T-helper 2 cell treated with Interferon-gamma antibody and Interleukin-4, amounts not matched to agents 5 μg/mL and 100 μg/mL, for 36 hours (primary cell): ENCODE measurements around the gene SRP14.
"Not testable (repeated sequence)": the region's sequence is repeated elsewhere in the genome, so short reads cannot be mapped to it uniquely, and the experiment has no call there.

ENCODE experiments used
- DNase-seq: peaks from one replicate; pipeline ENCODE4 v3.0.0; 2021; ENCODE audit warnings: low spot score
- H3K27ac Mint-ChIP-seq: one replicate; pipeline ENCODE4 v1.8.0; 2021; ENCODE audit warnings: mild to moderate bottlenecking, mixed read lengths
- H3K27me3 Mint-ChIP-seq: one replicate; pipeline ENCODE4 v1.8.0; 2021; ENCODE audit warnings: low read depth, mixed read lengths
- H3K36me3 Mint-ChIP-seq: one replicate; pipeline ENCODE4 v1.8.0; 2021; ENCODE audit warnings: low read depth, mixed read lengths
- H3K4me1 Mint-ChIP-seq: one replicate; pipeline ENCODE4 v1.8.0; 2021; ENCODE audit warnings: low read depth, mixed read lengths
- H3K4me3 Mint-ChIP-seq: one replicate; pipeline ENCODE4 v1.8.0; 2022; ENCODE audit warnings: mild to moderate bottlenecking, moderate library complexity, mixed read lengths
- H3K9me3 Mint-ChIP-seq: one replicate; pipeline ENCODE4 v1.8.0; 2021; ENCODE audit warnings: mixed read lengths

Gene SRP14

DNA sequence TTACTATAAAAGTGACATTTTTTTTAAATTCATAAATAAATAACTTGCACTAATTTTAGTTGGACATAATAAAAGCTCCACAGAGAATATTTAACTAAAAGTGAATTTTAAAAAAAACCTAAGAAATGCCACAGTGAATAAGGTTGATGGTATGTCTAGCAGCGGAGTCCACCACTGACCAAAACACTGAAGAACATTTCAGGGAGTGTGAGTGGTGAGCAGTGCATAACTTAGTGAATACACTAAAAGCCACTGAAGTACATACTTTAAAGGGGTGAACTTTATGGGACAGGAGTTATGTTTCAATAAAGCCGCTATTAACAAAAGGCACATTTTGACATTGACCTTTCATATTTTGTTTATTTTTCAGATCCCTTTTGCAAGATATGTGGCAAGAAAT, 32.3 kb downstream of the SRP14 start:
- Mint-ChIP-seq H3K9me3 (no peaks in the 10 kb centered on the region), H3K27me3 (no peaks in the 10 kb centered on the region), H3K27ac (no peak overlapping the region), H3K4me3 (no peak overlapping the region), H3K4me1 (peaks cover 2% of the 10 kb centered on the region), H3K36me3 (peaks cover 23% of the 10 kb centered on the region)
- no peak for DNase-seq

DNA sequence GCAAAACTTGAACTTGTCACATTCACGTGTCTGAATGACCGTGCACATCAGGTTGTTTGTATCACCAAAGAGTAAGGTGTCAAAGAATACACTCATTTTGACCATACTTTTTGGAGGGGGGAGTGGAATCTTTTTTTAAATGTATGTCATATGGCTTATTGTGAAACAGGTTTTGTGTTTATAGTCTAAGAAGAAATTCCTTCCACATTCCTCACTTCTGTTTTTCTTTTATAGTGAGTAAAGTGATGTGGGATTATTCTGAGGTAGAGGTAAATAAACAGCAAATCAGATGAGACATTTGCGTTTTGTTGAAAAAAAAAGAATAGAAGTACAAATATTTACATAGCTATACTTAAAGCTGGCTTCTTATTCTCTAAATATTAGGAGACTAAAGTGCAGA, 33.0 kb downstream of the SRP14 start:
- H3K9me3 Mint-ChIP-seq, result no peaks in the 10 kb centered on the region
- peaks cover 21% of the 10 kb centered on the region for H3K36me3 Mint-ChIP-seq
- no peak for DNase-seq
- no peak overlapping the region for H3K4me3 Mint-ChIP-seq
- no peak overlapping the region for H3K27ac Mint-ChIP-seq
- H3K4me1 Mint-ChIP-seq, result peaks cover 2% of the 10 kb centered on the region
- H3K27me3 Mint-ChIP-seq, result no peaks in the 10 kb centered on the region

DNA sequence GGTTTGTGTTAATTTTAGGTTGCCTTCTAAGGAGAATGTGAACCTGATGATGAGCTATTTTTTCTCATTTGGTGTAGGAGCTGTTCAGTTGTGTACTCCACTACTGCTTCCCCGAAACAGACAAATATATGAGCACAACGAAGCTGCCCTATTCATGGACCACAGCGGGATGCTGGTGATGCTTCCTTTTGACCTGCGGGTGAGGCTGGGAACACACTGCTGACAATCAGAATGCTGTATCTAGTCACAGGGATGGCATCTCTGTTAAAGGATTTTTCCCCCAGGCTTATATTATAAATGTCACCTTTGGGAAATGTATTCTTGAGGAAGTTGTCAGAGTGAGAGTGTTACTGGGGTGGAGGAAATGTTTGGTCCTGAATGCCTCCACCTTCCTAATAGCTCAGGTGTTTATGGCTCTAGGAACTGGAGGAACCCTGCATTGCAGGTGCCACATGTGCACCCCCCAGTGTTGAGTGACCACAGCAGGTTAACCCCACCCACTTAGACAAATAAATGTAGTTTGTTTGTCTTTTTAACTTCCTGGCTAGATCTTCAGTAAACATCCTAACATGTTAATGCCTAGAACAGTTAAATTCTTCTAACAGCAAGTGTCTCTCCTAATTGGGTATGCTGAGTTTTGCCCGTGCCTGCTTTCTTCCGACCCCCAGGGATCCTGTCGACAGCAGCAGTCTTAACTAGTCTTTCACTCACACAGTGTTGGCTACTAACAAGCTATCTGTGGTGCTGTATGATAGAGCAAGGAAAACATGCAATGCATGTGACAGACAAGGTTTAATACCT, 35.7 kb downstream of the SRP14 start:
- Mint-ChIP-seq H3K4me1 (peaks cover 6% of the 10 kb centered on the region), H3K4me3 (no peak overlapping the region), H3K27me3 (no peaks in the 10 kb centered on the region), H3K27ac (no peak overlapping the region), H3K36me3 (peaks cover 15% of the 10 kb centered on the region), H3K9me3 (no peaks in the 10 kb centered on the region)
- no peak for DNase-seq

DNA sequence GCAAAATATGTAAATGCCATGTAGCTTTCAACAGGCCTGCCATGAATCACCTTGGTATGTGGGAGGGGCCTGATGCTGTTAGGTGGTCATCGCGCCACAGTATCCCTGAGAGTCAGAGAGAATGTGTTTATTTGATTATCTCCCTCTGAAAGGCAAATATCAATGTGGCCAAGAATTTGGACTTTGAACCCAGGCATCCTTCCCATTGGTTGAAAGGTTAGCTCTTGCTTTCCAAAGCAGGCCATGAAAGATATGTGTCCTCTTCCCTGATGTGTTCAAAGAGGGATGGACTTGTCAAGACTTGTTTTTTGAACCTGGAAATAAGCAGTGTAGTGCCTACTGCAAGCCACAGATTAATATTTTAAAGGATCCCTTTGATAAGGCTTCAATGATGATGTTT, 36.7 kb downstream of the SRP14 start:
- H3K36me3 Mint-ChIP-seq, result peaks cover 14% of the 10 kb centered on the region
- H3K27me3 Mint-ChIP-seq, result no peaks in the 10 kb centered on the region
- no peak overlapping the region for H3K27ac Mint-ChIP-seq

DNA sequence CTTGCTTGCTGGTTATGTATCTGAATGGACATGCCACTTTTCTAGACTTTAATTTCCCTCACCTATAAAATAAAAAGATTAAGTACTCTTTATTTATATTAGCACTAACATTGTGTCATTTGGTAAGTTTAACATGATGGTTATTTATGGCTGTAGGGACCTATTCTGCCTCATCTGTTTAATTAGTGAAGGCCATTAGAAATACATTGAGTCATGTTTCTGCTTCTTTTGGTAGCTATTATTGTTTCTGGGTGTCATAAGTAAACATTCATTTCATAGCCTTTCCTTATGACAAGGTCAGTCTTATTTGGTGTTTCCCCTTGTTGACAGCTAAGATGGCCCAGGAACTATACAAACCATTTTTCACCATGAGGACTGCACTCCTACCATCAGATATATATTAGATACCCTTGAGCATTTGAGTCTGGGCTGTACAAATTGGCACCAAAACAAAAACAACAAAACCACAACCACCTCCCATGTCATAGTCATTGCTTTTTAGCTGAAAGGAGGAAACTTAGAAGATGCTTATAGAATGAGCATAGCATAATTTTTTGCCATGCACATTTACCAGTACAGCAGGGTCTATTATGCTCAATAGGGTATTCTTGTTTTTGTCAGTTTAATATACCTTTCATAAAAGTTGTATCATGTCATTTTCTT, 39.3 kb downstream of the SRP14 start:
- H3K9me3 Mint-ChIP-seq, result no peaks in the 10 kb centered on the region
- no peak overlapping the region for H3K27ac Mint-ChIP-seq
- no peaks in the 10 kb centered on the region for H3K27me3 Mint-ChIP-seq
- no peak overlapping the region for H3K4me3 Mint-ChIP-seq
- H3K4me1 Mint-ChIP-seq, result peaks cover 6% of the 10 kb centered on the region
- H3K36me3 Mint-ChIP-seq, result peaks cover 24% of the 10 kb centered on the region
- no peak for DNase-seq

More for the DNA sequence above, 36.7 kb downstream of the SRP14 start:
- peaks cover 6% of the 10 kb centered on the region for H3K4me1 Mint-ChIP-seq
- DNase-seq, result no peak
- H3K4me3 Mint-ChIP-seq, result no peak overlapping the region
- H3K9me3 Mint-ChIP-seq, result no peaks in the 10 kb centered on the region

DNA sequence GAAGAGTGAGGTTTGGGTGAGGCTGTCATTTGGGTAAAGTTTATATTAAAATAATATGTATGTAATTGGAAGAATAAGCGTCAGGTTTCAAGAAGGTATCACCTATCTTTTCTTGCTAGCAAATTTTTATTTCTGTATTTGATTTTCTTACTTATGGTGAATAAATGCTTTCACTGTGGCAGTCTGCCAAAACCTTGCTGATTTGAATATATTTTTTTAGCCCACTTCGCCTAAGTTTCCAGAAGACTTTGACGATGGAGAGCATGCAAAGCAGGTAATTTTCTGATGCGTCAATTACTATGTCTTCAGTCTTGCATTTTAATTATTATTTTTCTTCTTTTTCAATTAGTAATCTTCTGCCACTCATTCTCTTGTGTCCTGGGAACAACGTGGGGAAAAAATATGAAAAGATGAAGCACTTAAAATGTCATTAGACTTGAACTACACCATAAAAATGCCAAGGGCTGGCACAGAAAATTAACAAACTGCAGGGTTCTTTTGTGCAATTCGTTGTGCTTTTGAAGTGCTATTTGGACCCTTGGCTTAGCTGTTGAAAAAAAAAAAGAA, 40.4 kb downstream of the SRP14 start:
- Mint-ChIP-seq H3K4me3 (no peak overlapping the region), H3K27me3 (no peaks in the 10 kb centered on the region), H3K27ac (no peak overlapping the region), H3K9me3 (no peaks in the 10 kb centered on the region), H3K4me1 (peaks cover 5% of the 10 kb centered on the region), H3K36me3 (peaks cover 26% of the 10 kb centered on the region)
- no peak for DNase-seq

DNA sequence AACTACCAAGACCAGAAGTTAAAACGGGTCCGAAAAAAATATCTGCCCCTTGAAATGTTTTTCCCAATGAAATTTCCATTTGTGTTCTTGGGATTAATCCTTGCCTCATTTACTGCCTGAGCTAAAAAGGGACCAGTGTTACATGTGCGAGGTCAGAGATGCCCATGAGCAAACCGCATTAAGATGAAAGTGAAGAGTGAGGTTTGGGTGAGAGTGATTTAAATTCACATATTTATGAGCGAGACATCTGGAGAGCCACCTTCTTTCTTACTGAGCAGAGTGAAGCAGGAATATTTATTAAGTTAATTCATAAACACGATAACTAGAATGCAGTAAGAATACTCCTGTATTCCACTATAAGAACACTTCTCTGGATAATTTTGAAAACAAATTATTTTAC, 41.3 kb downstream of the SRP14 start:
- Mint-ChIP-seq H3K27me3 (no peaks in the 10 kb centered on the region), H3K4me3 (no peak overlapping the region), H3K9me3 (no peaks in the 10 kb centered on the region), H3K4me1 (peaks cover 4% of the 10 kb centered on the region), H3K36me3 (peaks cover 32% of the 10 kb centered on the region), H3K27ac (no peak overlapping the region)
- no peak for DNase-seq

DNA sequence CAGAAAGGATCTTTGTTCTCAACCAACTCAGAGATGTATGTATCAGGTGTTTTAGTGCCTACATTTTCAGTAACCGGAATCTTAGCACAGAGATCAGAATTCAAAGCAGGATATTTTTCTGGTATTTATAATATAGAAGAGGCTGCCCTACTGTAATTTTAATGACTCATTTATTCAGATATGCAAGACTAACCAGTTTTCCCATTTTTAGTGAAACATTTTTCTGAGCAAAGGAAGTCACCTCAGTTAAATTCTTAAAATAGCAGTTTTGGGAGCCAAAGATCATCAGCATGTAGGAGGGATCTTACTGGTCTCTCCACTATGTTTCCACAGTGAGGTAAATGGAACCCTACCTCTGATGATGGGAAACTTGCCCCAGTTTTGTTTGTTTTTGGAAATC, 42.0 kb downstream of the SRP14 start:
- no peaks in the 10 kb centered on the region for H3K9me3 Mint-ChIP-seq
- no peak overlapping the region for H3K27ac Mint-ChIP-seq
- no peak for DNase-seq
- H3K27me3 Mint-ChIP-seq, result no peaks in the 10 kb centered on the region
- peaks cover 30% of the 10 kb centered on the region for H3K36me3 Mint-ChIP-seq
- peaks cover 4% of the 10 kb centered on the region for H3K4me1 Mint-ChIP-seq
- H3K4me3 Mint-ChIP-seq, result no peak overlapping the region

DNA sequence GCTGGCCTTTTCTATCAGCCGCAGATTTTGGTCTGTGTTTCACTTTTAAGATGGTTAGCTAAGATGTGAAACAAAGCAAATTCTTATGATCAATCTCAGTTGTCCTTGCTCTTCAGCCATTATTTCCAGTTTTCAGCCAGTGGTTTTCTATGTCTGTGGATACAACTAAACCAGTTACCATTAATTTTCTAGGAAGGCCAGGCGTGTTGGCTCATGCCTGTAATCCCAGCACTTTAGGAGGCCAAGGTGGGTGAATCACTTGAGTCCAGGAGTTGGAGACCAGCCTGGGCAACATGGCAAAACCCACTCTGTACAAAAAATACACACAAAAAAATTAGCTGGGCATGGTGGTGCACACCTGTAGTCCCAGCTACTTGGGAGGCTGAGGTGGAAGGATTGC, 42.8 kb downstream of the SRP14 start:
- H3K4me3 Mint-ChIP-seq, H3K27ac Mint-ChIP-seq, H3K4me1 Mint-ChIP-seq, DNase-seq, H3K27me3 Mint-ChIP-seq, H3K9me3 Mint-ChIP-seq: not testable (repeated sequence)
- H3K36me3 Mint-ChIP-seq, result peaks cover 33% of the 10 kb centered on the region

DNA sequence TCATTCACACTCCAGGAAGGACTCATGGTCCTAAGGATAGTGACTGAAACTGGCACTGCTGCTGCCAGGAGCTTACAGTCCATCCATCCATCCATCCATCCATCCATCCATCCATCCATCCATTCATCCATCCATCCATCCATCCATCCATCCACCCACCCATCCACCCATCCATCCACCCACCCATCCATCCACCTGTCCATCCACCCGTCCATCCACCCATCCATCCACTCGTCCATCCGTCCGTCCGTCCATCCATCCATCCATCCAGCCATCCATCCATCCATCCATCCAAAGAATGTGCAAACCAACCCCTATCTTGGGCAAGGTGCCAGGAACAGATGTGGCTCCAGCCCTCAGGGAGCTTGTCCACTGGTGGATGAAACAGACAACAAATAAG, 46.0 kb downstream of the SRP14 start:
- H3K4me1 Mint-ChIP-seq, H3K4me3 Mint-ChIP-seq, H3K27me3 Mint-ChIP-seq, H3K9me3 Mint-ChIP-seq, DNase-seq, H3K27ac Mint-ChIP-seq: not testable (repeated sequence)
- peaks cover 36% of the 10 kb centered on the region for H3K36me3 Mint-ChIP-seq

DNA sequence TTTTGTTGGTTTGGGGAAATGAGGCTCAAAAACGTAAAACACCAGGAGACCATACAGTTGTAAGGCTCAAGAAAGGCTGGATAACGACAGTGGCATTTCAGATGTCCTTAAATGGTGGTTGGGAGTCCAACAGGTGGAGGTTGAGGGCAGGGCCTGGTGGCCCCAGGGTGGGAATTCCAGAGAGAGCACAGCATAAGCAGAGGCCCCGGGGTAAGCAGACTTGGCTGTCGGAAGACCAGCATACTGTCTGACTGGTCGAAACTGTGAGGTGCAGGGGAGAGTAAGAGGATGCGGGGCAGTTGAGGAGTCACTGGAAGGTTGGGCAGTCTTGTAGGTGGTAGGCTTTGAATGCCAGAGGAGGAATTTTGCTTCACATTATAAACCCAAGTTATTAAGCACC, 48.3 kb downstream of the SRP14 start:
- no peak overlapping the region for H3K4me3 Mint-ChIP-seq
- peaks cover 26% of the 10 kb centered on the region for H3K36me3 Mint-ChIP-seq
- H3K4me1 Mint-ChIP-seq, result no peaks in the 10 kb centered on the region
- no peak for DNase-seq
- H3K9me3 Mint-ChIP-seq, result no peaks in the 10 kb centered on the region
- H3K27me3 Mint-ChIP-seq, result no peaks in the 10 kb centered on the region
- no peak overlapping the region for H3K27ac Mint-ChIP-seq

DNA sequence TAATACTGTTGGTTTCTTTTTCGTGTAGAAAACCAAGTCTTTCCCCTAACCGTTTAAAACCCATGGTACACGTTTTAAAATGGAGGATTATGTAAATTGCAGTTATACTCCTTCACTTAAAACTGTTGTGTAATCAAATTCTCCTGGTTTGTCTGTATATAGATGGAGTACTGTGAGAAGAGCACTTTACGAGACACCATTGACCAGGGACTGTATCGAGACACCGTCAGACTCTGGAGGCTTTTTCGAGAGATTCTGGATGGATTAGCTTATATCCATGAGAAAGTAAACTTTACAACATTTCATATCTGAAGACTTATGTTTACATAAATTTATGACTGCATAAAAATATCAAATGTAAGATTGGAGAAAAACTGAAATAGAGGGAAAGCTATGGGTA, 51.2 kb downstream of the SRP14 start:
- no peaks in the 10 kb centered on the region for H3K4me1 Mint-ChIP-seq
- no peaks in the 10 kb centered on the region for H3K9me3 Mint-ChIP-seq
- H3K36me3 Mint-ChIP-seq, result peaks cover 26% of the 10 kb centered on the region
- H3K4me3 Mint-ChIP-seq, result no peak overlapping the region
- DNase-seq, result no peak
- H3K27ac Mint-ChIP-seq, result no peak overlapping the region
- no peaks in the 10 kb centered on the region for H3K27me3 Mint-ChIP-seq
